Thyroid gland (tissue), 4 donors: ENCODE results near the gene VWA3B.

Source experiments
- CTCF ChIP-seq, 6 experiments: fragments of 200-600 bp in 3 of 6; fragments of 450-650 bp in 3 of 6; sonication (generic) in 3 of 6; IDR thresholded peaks; one replicate each; pipeline ENCODE4 v1.5.1; 2016 to 2019; ENCODE audit warnings: antibody characterized with exemption in 6 of 6, mild to moderate bottlenecking in 2 of 6, inconsistent platforms in 1 of 6, moderate library complexity in 1 of 6
- POLR2A ChIP-seq, 2 donors: fragments of 450-650 bp; IDR thresholded peaks; one replicate each; pipeline ENCODE4 v1.6.1; 2017; ENCODE audit warnings: antibody characterized with exemption in 2 of 2, mild to moderate bottlenecking in 2 of 2, moderate library complexity in 1 of 2

GRCh38 chr2:98310010-98310409 is 223.0 kb downstream of the VWA3B start:
- TF ChIP-seq CTCF (IDR thresholded peaks at IDR 0.05) (no peak), POLR2A (IDR thresholded peaks at IDR 0.05) (no peak)
